ENCODE measurements around the gene CENATAC.
"Not testable (repeated sequence)": the region's sequence is repeated elsewhere in the genome, so short reads cannot be mapped to it uniquely, and the experiment has no call there.

The CENATAC gene

GRCh38 chr11:118996926-118997626 is 862 bp upstream of the CENATAC start:
- DNase-seq (ENCODE audit: low spot score) = no peak

- DNase-seq (ENCODE audit: low spot score) = no peak
Measured at GRCh38 chr11:118998388-118998717, 415 bp downstream of the CENATAC start.

- no peak for DNase-seq (ENCODE audit: low spot score)
Measured at GRCh38 chr11:118998822-118999221, 884 bp downstream of the CENATAC start.

GRCh38 chr11:119000906-119001305 is 3.0 kb downstream of the CENATAC start:
- no peak for DNase-seq (ENCODE audit: low spot score)

GRCh38 chr11:119006656-119007055 is 8.7 kb downstream of the CENATAC start:
- DNase-seq (ENCODE audit: low spot score) = no peak

GRCh38 chr11:119011476-119012053 is 13.6 kb downstream of the CENATAC start:
- DNase-seq (ENCODE audit: low spot score) = no peak

GRCh38 chr11:119012629-119013170 is 14.8 kb downstream of the CENATAC start:
- no peak for DNase-seq (ENCODE audit: low spot score)

- DNase-seq (ENCODE audit: low spot score) = no peak
Measured at GRCh38 chr11:119014209-119014924, 16.4 kb downstream of the CENATAC start.

- no peak for DNase-seq (ENCODE audit: low spot score)
Measured at GRCh38 chr11:119015054-119015611, 17.2 kb downstream of the CENATAC start.

- no peak for DNase-seq (ENCODE audit: low spot score)
Measured at GRCh38 chr11:119016216-119017009, 18.5 kb downstream of the CENATAC start.

GRCh38 chr11:119017377-119017776 is 19.4 kb downstream of the CENATAC start:
- DNase-seq (ENCODE audit: low spot score) = not testable (repeated sequence)

GRCh38 chr11:119018074-119018938 is 20.4 kb downstream of the CENATAC start, which contains the start of the genes RPS25 and TRAPPC4:
Gene RPS25, minus strand, starts transcription at chr11:119018343. Its CDS starts 59 bp downstream, at chr11:119018284.
Gene TRAPPC4, plus strand, starts transcription at chr11:119018766. Its CDS starts 30 bp downstream, at chr11:119018796.
- DNase-seq (ENCODE audit: low spot score) = peak; percentile 95

- no peak for DNase-seq (ENCODE audit: low spot score)
Measured at GRCh38 chr11:119019996-119020395, 22.1 kb downstream of the CENATAC start.

- DNase-seq (ENCODE audit: low spot score) = no peak
Measured at GRCh38 chr11:119021631-119022030, 23.7 kb downstream of the CENATAC start.

- DNase-seq (ENCODE audit: low spot score) = no peak
Measured at GRCh38 chr11:119023741-119024140, 25.8 kb downstream of the CENATAC start.

GRCh38 chr11:119024430-119025098 is 26.6 kb downstream of the CENATAC start:
- DNase-seq (ENCODE audit: low spot score) = no peak

- no peak for DNase-seq (ENCODE audit: low spot score)
Measured at GRCh38 chr11:119025099-119025473, 27.1 kb downstream of the CENATAC start.

GRCh38 chr11:119025541-119025940 is 27.6 kb downstream of the CENATAC start:
- DNase-seq (ENCODE audit: low spot score) = no peak

- DNase-seq (ENCODE audit: low spot score) = no peak
Measured at GRCh38 chr11:119025978-119026766, 28.2 kb downstream of the CENATAC start.

Data from hematopoietic multipotent progenitor cell treated with erythropoietin and hydrocortisone succinate and interleukin-3 and kit ligand, for 15 days (in vitro differentiated cells).